ENCODE data around the gene PCOLCE2. TPM values are rescaled to one million over a fixed set of nuclear protein-coding genes. Genes with fewer than 3 reads are reported as not detected.

The PCOLCE2 gene
- total RNA-seq, 4 donors from 2014 or later, result 2.3 to 3.2 (median 2.5) TPM; not detected in 1

GRCh38 chr3:142892714-142893113 is 3.8 kb upstream of the PCOLCE2 start:
- DNase-seq, result no peak
- H3K9me3 ChIP-seq, result no peaks in the 10 kb centered on the region
- H3K27ac ChIP-seq, result no peak overlapping the region
- peaks cover 0 to 12% of the 10 kb centered on the region in 2 donors for H3K27me3 ChIP-seq
- no peaks in the 10 kb centered on the region for H3K36me3 ChIP-seq
- TF ChIP-seq POLR2A (IDR thresholded peaks at IDR 0.05), result no peak
- TF ChIP-seq, protein P1, sequence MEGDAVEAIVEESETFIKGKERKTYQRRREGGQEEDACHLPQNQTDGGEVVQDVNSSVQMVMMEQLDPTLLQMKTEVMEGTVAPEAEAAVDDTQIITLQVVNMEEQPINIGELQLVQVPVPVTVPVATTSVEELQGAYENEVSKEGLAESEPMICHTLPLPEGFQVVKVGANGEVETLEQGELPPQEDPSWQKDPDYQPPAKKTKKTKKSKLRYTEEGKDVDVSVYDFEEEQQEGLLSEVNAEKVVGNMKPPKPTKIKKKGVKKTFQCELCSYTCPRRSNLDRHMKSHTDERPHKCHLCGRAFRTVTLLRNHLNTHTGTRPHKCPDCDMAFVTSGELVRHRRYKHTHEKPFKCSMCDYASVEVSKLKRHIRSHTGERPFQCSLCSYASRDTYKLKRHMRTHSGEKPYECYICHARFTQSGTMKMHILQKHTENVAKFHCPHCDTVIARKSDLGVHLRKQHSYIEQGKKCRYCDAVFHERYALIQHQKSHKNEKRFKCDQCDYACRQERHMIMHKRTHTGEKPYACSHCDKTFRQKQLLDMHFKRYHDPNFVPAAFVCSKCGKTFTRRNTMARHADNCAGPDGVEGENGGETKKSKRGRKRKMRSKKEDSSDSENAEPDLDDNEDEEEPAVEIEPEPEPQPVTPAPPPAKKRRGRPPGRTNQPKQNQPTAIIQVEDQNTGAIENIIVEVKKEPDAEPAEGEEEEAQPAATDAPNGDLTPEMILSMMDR (IDR thresholded peaks at IDR 0.05), result no peak
- H3K4me3 ChIP-seq, result no peak overlapping the region
- H3K4me1 ChIP-seq, result peaks cover 0 to 16% (median 0%) of the 10 kb centered on the region in 4 donors

DNA sequence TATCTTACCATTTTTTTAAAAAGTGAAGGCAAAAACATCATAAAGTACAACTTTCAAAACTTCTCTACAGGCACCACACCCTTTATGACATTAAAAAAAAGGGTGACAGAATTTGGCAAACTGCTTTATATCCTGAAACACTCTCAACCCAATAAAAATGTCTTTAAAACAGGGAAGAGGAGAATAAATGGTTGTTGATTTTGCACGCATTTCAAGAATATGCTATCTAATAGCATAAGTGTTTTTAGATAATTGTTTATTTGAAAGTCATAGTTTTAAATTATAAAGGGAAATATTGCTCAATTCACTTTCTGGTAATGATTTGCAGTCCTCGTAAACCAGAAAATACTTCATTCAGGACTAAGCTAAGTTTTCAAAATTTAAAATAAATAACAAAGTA is 1.7 kb upstream of the PCOLCE2 start:
- no peak overlapping the region for H3K27ac ChIP-seq
- no peaks in the 10 kb centered on the region for H3K36me3 ChIP-seq
- peaks cover 0 to 12% of the 10 kb centered on the region in 2 donors for H3K27me3 ChIP-seq
- H3K9me3 ChIP-seq, result no peaks in the 10 kb centered on the region
- no peak overlapping the region for H3K4me3 ChIP-seq
- TF ChIP-seq, protein P1 (IDR thresholded peaks at IDR 0.05), result no peak
- no peak for TF ChIP-seq POLR2A (IDR thresholded peaks at IDR 0.05)
- peaks cover 0 to 16% (median 0%) of the 10 kb centered on the region in 4 donors for H3K4me1 ChIP-seq
- no peak for DNase-seq

- peak in 1 of 3 donors; percentile 50 for DNase-seq
- Histone ChIP-seq H3K4me3 (peak overlapping the region; percentile 14 to 57 (median 48)), H3K27ac (no peak overlapping the region), H3K9me3 (no peaks in the 10 kb centered on the region), H3K4me1 (peaks cover 0 to 16% (median 0%) of the 10 kb centered on the region in 4 donors), H3K27me3 (peaks cover 0 to 12% of the 10 kb centered on the region in 2 donors), H3K36me3 (no peaks in the 10 kb centered on the region)
- TF ChIP-seq, protein P1 (IDR thresholded peaks at IDR 0.05), result no peak
- TF ChIP-seq POLR2A (IDR thresholded peaks at IDR 0.05), result no peak
Measured at GRCh38 chr3:142889212-142890014, 530 bp upstream of the PCOLCE2 start.

- peaks cover 0 to 16% (median 0%) of the 10 kb centered on the region in 4 donors for H3K4me1 ChIP-seq
- no peaks in the 10 kb centered on the region for H3K36me3 ChIP-seq
- no peaks in the 10 kb centered on the region for H3K9me3 ChIP-seq
- peak overlapping the region in 3 of 4 donors; percentile 42 to 57 (median 54) for H3K4me3 ChIP-seq
- peaks cover 0 to 12% of the 10 kb centered on the region in 2 donors for H3K27me3 ChIP-seq
- TF ChIP-seq, protein P1 (IDR thresholded peaks at IDR 0.05), result no peak
- no peak for TF ChIP-seq POLR2A (IDR thresholded peaks at IDR 0.05)
- no peak overlapping the region for H3K27ac ChIP-seq
- DNase-seq, result no peak
Measured at GRCh38 chr3:142888099-142888480, 793 bp downstream of the PCOLCE2 start.

- no peak for DNase-seq
- Histone ChIP-seq H3K4me3 (no peak overlapping the region), H3K9me3 (no peaks in the 10 kb centered on the region), H3K27me3 (peaks cover 0 to 12% of the 10 kb centered on the region in 2 donors), H3K27ac (no peak overlapping the region), H3K36me3 (no peaks in the 10 kb centered on the region), H3K4me1 (peaks cover 0 to 16% (median 0%) of the 10 kb centered on the region in 4 donors)
- no peak for TF ChIP-seq POLR2A (IDR thresholded peaks at IDR 0.05)
- TF ChIP-seq, protein P1 (IDR thresholded peaks at IDR 0.05), result no peak
Measured at GRCh38 chr3:142886940-142887339, 1.9 kb downstream of the PCOLCE2 start.
